GM12801 (cell line): ENCODE results near the gene RXRA.

Source experiments
- CTCF ChIP-seq: IDR thresholded peaks from one replicate; pipeline ENCODE4 v1.5.1; 2011; ENCODE audit warnings: control low read depth; ENCODE audit not compliant: insufficient read length; ENCODE audit errors: extremely low read depth

The RXRA gene

DNA sequence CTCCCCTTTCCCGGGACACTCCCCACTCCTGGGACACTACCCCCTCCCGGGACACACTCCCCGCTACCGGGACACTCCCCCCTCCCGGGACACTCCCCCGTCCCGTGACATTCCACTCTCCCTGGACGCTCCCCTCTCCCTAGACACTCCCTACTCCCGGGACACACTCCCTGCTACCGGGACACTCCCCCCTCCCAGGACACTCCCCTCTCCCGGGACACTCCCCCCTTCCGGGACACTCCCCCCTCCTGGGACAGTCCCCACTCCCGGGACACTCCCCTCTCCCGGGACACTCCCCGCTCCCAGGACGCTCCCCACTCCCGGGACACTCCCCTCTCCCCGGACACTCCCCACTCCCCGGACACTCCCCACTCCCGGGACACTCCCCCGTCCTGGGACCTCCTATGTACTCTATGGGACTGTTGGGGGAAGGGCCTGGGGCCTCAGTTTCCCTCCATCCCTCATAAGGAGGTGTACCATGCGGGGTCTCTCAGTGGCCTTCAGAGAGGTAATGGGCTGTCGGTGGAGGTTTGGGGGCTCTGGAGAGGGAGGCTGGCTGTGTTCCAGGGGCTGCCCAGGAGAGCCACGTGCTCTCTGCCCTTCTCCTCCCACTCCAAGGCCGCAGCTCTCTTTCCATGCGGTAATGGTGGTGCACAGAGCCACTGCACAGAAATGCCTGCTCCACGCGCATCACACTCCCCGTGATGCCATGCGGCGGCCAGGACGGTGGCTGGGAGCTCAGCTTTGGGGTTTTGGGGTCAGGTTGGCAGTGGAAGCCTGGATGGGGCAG, 96.2 kb downstream of the RXRA start:
- no peak for TF ChIP-seq CTCF

GRCh38 chr9:134423166-134423565, 96.9 kb downstream of the RXRA start:
- TF ChIP-seq CTCF: no peak

GRCh38 chr9:134423749-134424148, 97.5 kb downstream of the RXRA start:
- TF ChIP-seq CTCF: no peak

- no peak for TF ChIP-seq CTCF
These were observed 98.6 kb downstream of the RXRA start for GRCh38 chr9:134424818-134425217.

- TF ChIP-seq CTCF: no peak
These were observed 99.1 kb downstream of the RXRA start for GRCh38 chr9:134425401-134425800.

DNA sequence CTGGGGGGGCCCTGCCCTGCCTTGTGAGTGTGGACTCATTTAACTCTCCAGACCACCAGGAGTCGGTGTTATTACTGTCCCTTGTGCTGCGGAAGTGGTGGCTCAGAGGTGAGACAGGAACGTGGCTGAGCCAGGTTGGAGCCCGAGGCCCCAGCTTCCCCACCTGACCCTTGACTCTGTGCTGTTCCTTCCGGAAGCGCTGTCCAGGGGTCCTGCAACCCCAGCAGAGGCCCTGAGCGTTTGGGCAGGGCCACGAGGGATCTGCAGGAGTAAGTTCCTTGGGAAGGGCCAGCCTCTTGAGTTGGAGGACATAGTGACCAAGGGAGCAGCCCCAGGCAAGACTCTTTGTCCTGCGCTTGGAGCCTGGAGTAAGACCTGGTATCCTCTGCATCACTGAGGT, 99.6 kb downstream of the RXRA start:
- TF ChIP-seq CTCF: no peak

DNA sequence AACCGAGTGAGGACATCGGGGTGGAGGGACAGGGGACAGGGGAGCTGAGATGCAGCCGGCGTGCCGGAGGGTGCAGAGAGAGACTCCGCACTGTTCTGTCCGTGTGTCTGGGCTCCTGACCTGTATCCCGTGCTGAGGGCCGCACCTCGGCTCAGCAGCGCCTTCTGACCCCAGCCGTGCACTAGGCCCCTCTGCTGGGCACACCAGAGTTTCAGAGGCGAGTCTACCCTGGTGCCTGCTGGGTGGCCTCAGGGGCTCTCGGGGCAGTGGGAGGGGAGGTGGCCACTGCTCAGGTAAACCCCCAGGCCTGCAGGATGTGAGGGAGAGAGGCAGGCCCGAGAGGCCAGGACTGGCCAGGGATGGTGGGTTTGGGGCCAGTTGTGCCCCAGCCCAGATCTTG, 100.2 kb downstream of the RXRA start:
- TF ChIP-seq CTCF: no peak
